ENCODE results near the gene KLK10. TPM values are rescaled to one million over a fixed set of nuclear protein-coding genes. Genes with fewer than 3 reads are reported as not detected.

The KLK10 gene
- total and polyA plus RNA-seq, 10 of the 15 experiments (the other 5 are each of a cell fraction or from before 2014, with no cell fraction given) = not detected

DNA sequence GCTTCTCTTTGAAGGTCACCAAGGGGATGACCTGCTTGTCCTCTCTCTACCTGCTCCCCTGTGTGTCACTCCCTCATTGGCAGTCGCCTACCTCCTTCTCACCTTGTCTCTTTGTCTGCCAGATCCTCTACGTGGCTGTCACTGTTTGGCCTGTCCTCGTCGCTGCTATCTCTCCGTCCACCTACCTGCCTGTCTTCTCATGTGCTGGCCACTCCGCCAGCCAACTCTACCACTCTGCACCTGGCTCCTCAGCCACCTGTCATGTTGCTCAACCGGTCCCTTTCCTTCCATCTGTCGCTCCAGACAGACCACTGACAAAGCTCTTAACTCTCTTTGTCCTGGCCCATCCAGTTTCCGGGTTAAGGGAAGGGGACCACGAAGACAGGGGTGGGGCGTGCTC, 15.2 kb upstream of the KLK10 start, which contains the start of gene KLK12:
Gene KLK12, minus strand, starts transcription at position 299 of the 400 bp plus-strand sequence. CDS start 381 bp downstream, outside the sequence.
- ChIA-PET RAD21 (ENCODE audit: unreplicated experiment) (no interaction called here), POLR2A (no interaction called here), CTCF (no interaction called here), SMC1A (ENCODE audit: uncharacterized antibody, unreplicated experiment) (no interaction called here)
- no peak for TF ChIP-seq ETV6 (conservative IDR thresholded peaks at IDR 0.05 in 1 of 2, IDR thresholded peaks at IDR 0.05 in 1 of 2; ENCODE audit: borderline replicate concordance in 1 of 2, low read depth in 1 of 2)
- TF ChIP-seq ZBED1 (IDR thresholded peaks at IDR 0.05; ENCODE audit: borderline replicate concordance) = no peak
- TF ChIP-seq, protein P1, sequence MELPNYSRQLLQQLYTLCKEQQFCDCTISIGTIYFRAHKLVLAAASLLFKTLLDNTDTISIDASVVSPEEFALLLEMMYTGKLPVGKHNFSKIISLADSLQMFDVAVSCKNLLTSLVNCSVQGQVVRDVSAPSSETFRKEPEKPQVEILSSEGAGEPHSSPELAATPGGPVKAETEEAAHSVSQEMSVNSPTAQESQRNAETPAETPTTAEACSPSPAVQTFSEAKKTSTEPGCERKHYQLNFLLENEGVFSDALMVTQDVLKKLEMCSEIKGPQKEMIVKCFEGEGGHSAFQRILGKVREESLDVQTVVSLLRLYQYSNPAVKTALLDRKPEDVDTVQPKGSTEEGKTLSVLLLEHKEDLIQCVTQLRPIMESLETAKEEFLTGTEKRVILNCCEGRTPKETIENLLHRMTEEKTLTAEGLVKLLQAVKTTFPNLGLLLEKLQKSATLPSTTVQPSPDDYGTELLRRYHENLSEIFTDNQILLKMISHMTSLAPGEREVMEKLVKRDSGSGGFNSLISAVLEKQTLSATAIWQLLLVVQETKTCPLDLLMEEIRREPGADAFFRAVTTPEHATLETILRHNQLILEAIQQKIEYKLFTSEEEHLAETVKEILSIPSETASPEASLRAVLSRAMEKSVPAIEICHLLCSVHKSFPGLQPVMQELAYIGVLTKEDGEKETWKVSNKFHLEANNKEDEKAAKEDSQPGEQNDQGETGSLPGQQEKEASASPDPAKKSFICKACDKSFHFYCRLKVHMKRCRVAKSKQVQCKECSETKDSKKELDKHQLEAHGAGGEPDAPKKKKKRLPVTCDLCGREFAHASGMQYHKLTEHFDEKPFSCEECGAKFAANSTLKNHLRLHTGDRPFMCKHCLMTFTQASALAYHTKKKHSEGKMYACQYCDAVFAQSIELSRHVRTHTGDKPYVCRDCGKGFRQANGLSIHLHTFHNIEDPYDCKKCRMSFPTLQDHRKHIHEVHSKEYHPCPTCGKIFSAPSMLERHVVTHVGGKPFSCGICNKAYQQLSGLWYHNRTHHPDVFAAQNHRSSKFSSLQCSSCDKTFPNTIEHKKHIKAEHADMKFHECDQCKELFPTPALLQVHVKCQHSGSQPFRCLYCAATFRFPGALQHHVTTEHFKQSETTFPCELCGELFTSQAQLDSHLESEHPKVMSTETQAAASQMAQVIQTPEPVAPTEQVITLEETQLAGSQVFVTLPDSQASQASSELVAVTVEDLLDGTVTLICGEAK (IDR thresholded peaks at IDR 0.05; ENCODE audit: borderline replicate concordance) = no peak
- no peak for TF ChIP-seq TAF1 (IDR thresholded peaks at IDR 0.05; ENCODE audit: borderline replicate concordance, low read depth, low read length)
- TF ChIP-seq, protein P2, sequence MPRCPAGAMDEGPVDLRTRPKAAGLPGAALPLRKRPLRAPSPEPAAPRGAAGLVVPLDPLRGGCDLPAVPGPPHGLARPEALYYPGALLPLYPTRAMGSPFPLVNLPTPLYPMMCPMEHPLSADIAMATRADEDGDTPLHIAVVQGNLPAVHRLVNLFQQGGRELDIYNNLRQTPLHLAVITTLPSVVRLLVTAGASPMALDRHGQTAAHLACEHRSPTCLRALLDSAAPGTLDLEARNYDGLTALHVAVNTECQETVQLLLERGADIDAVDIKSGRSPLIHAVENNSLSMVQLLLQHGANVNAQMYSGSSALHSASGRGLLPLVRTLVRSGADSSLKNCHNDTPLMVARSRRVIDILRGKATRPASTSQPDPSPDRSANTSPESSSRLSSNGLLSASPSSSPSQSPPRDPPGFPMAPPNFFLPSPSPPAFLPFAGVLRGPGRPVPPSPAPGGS (IDR thresholded peaks at IDR 0.05; ENCODE audit: borderline replicate concordance, insufficient read depth, low read depth, low read length, poor library complexity, severe bottlenecking) = no peak
- TF ChIP-seq TCF3 (IDR thresholded peaks at IDR 0.05; ENCODE audit: borderline replicate concordance, insufficient read depth, low read depth, low read length) = no peak
- TF ChIP-seq, protein P3, sequence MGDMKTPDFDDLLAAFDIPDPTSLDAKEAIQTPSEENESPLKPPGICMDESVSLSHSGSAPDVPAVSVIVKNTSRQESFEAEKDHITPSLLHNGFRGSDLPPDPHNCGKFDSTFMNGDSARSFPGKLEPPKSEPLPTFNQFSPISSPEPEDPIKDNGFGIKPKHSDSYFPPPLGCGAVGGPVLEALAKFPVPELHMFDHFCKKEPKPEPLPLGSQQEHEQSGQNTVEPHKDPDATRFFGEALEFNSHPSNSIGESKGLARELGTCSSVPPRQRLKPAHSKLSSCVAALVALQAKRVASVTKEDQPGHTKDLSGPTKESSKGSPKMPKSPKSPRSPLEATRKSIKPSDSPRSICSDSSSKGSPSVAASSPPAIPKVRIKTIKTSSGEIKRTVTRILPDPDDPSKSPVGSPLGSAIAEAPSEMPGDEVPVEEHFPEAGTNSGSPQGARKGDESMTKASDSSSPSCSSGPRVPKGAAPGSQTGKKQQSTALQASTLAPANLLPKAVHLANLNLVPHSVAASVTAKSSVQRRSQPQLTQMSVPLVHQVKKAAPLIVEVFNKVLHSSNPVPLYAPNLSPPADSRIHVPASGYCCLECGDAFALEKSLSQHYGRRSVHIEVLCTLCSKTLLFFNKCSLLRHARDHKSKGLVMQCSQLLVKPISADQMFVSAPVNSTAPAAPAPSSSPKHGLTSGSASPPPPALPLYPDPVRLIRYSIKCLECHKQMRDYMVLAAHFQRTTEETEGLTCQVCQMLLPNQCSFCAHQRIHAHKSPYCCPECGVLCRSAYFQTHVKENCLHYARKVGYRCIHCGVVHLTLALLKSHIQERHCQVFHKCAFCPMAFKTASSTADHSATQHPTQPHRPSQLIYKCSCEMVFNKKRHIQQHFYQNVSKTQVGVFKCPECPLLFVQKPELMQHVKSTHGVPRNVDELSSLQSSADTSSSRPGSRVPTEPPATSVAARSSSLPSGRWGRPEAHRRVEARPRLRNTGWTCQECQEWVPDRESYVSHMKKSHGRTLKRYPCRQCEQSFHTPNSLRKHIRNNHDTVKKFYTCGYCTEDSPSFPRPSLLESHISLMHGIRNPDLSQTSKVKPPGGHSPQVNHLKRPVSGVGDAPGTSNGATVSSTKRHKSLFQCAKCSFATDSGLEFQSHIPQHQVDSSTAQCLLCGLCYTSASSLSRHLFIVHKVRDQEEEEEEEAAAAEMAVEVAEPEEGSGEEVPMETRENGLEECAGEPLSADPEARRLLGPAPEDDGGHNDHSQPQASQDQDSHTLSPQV (IDR thresholded peaks at IDR 0.05) = no peak
- TF ChIP-seq NFXL1 (IDR thresholded peaks at IDR 0.05; ENCODE audit: borderline replicate concordance) = no peak
- no peak within 1 kb of the TSS for H3K4me2 ChIP-seq (ENCODE audit: control insufficient read depth, insufficient read depth)
- H3K27ac ChIP-seq (ENCODE audit: control insufficient read depth, insufficient read depth) = no peak within 1 kb of the TSS
- H3K4me1 ChIP-seq (ENCODE audit: control insufficient read depth, insufficient read depth, low read length) = no peaks in the 10 kb centered on the region
- intact Hi-C loops (cut with micrococcal nuclease; ENCODE audit: unreplicated experiment) (no loop called here), in situ Hi-C loops (cut with MboI) (no loop called here)
- no peak within 1 kb of the TSS for H3K4me3 ChIP-seq
- no peaks in the 10 kb centered on the region; a peak in 1 of 4 replicates for H3K27me3 ChIP-seq (replicated peaks in 1 of 2; ENCODE audit: control insufficient read depth in 2 of 2, insufficient read depth in 2 of 2, low read length in 1 of 2)
- no peaks in the 10 kb centered on the region for H3K9me3 ChIP-seq (replicated peaks; ENCODE audit: control insufficient read depth, insufficient read depth, low read length)
- no peak within 1 kb of the TSS for H3K9ac ChIP-seq (ENCODE audit: control insufficient read depth, insufficient read depth, low read length)
- BruUV-seq (replicated peaks) = no TSS peak
- WGBS (ENCODE audit: insufficient coverage, insufficient replicate concordance, low lambda C conversion rate, missing lambda C conversion rate) = 17% methylated on average over 11 of the region's 11 CpGs
- DNase-seq (ENCODE audit: low read depth, low spot score) = no peak
- ATAC-seq = no peak
- no peak for FAIRE-seq
- no peaks in the 10 kb centered on the region for H4K20me1 ChIP-seq (ENCODE audit: control insufficient read depth, insufficient read depth)
- H3K79me2 ChIP-seq (ENCODE audit: control insufficient read depth, insufficient read depth, low read length) = no peaks in the 10 kb centered on the region
- no peaks in the 10 kb centered on the region for H3K36me3 ChIP-seq (ENCODE audit: control insufficient read depth in 2 of 2, insufficient read depth in 2 of 2, low read length in 1 of 2)
- no peak within 1 kb of the TSS for H2AFZ ChIP-seq (ENCODE audit: control insufficient read depth, low read depth, low read length)

Data from GM12878 (cell line).